NCI-H748 (cell line): ENCODE measurements around the gene SLC13A3.

Source experiments
- DNase-seq: peaks from one replicate; lab custom pipeline; 2025; ENCODE audit not compliant: unreplicated experiment; lab: John Stamatoyannopoulos, UW

Gene SLC13A3

GRCh38 chr20:46657137-46657536 is 5.9 kb upstream of the SLC13A3 start:
- no peak for DNase-seq

- DNase-seq: no peak
Observed at GRCh38 chr20:46652699-46653098, 1.4 kb upstream of the SLC13A3 start.

GRCh38 chr20:46650575-46651090 is 626 bp downstream of the SLC13A3 start:
- DNase-seq: no peak

GRCh38 chr20:46649965-46650542 is 1.2 kb downstream of the SLC13A3 start:
- no peak for DNase-seq

- DNase-seq: no peak
Observed at GRCh38 chr20:46649650-46649949, 1.7 kb downstream of the SLC13A3 start.

GRCh38 chr20:46648903-46649649 is 2.2 kb downstream of the SLC13A3 start:
- peak; percentile 3 for DNase-seq

GRCh38 chr20:46647469-46647868 is 3.8 kb downstream of the SLC13A3 start:
- no peak for DNase-seq

GRCh38 chr20:46646659-46647380 is 4.4 kb downstream of the SLC13A3 start:
- no peak for DNase-seq

- no peak for DNase-seq
Observed at GRCh38 chr20:46646122-46646521, 5.1 kb downstream of the SLC13A3 start.

- DNase-seq: no peak
Observed at GRCh38 chr20:46644733-46645132, 6.5 kb downstream of the SLC13A3 start.

- DNase-seq: no peak
Observed at GRCh38 chr20:46644160-46644559, 7.1 kb downstream of the SLC13A3 start.

GRCh38 chr20:46642969-46643343 is 8.3 kb downstream of the SLC13A3 start:
- no peak for DNase-seq

- DNase-seq: no peak
Observed at GRCh38 chr20:46642265-46642968, 8.8 kb downstream of the SLC13A3 start.

- no peak for DNase-seq
Observed at GRCh38 chr20:46641424-46641823, 9.8 kb downstream of the SLC13A3 start.

- DNase-seq: no peak
Observed at GRCh38 chr20:46640536-46641311, 10.5 kb downstream of the SLC13A3 start.

- DNase-seq: no peak
Observed at GRCh38 chr20:46640044-46640443, 11.2 kb downstream of the SLC13A3 start.

GRCh38 chr20:46639587-46639986 is 11.7 kb downstream of the SLC13A3 start:
- no peak for DNase-seq

GRCh38 chr20:46638898-46639274 is 12.4 kb downstream of the SLC13A3 start:
- no peak for DNase-seq

GRCh38 chr20:46638134-46638897 is 12.9 kb downstream of the SLC13A3 start:
- DNase-seq: no peak
